Liver (tissue), 3 donors: ENCODE results near the gene TMEM150A.

ENCODE experiments used
- ATF3 ChIP-seq: IDR thresholded peaks from 2 replicates; pipeline ENCODE4 v1.6.1; 2016; ENCODE audit warnings: antibody characterized with exemption
- CTCF ChIP-seq: fragments of 150-350 bp; IDR thresholded peaks from 2 replicates; pipeline ENCODE4 v1.5.1; 2017; ENCODE audit warnings: improper control_type of control experiment, low read depth, low read length; ENCODE audit not compliant: missing input control
- FOXA1 ChIP-seq: IDR thresholded peaks from 2 replicates; pipeline ENCODE4 v1.6.1; 2016; ENCODE audit warnings: antibody characterized with exemption
- TAF1 ChIP-seq: conservative IDR thresholded peaks from 2 replicates; pipeline ENCODE4 v1.6.1; 2016; ENCODE audit warnings: antibody characterized with exemption, mild to moderate bottlenecking
- ZBTB33 ChIP-seq: IDR thresholded peaks from 2 replicates; pipeline ENCODE4 v1.6.1; 2016; ENCODE audit warnings: antibody characterized with exemption
- donor health status: healthy.
- donor health status: healthy.

GRCh38 chr2:85651097-85651496 lies 48.6 kb upstream of the TMEM150A start:
- TF ChIP-seq CTCF (no peak), ZBTB33 (no peak), ATF3 (no peak), TAF1 (no peak), FOXA1 (no peak)
